Astrocyte of the spinal cord (primary cell): Measurements from ENCODE around the gene PCDHGA2.
"Not testable (repeated sequence)": the region's sequence is repeated elsewhere in the genome, so short reads cannot be mapped to it uniquely, and the experiment has no call there.

Source experiments
- DNase-seq: peaks from one replicate; pipeline ENCODE4 v3.0.0; 2011; ENCODE audit warnings: low read depth, low spot score
- H3K4me3 ChIP-seq: 2 replicates; pipeline ENCODE4 v1.5.1; 2011; ENCODE audit warnings: low read depth, mild to moderate bottlenecking, low read length, moderate library complexity
- in situ Hi-C: cut with HindIII; loops from 2 replicates; pipeline ENCODE4 v1.10.0; 2017; ENCODE audit warnings: low sequenced_read_pairs
- TF ChIP-seq, protein P1 (sequence below): IDR thresholded peaks from 2 replicates; pipeline ENCODE4 v1.5.1; 2012; ENCODE audit warnings: low read depth, mild to moderate bottlenecking, low read length, inconsistent platforms

The PCDHGA2 gene

DNA sequence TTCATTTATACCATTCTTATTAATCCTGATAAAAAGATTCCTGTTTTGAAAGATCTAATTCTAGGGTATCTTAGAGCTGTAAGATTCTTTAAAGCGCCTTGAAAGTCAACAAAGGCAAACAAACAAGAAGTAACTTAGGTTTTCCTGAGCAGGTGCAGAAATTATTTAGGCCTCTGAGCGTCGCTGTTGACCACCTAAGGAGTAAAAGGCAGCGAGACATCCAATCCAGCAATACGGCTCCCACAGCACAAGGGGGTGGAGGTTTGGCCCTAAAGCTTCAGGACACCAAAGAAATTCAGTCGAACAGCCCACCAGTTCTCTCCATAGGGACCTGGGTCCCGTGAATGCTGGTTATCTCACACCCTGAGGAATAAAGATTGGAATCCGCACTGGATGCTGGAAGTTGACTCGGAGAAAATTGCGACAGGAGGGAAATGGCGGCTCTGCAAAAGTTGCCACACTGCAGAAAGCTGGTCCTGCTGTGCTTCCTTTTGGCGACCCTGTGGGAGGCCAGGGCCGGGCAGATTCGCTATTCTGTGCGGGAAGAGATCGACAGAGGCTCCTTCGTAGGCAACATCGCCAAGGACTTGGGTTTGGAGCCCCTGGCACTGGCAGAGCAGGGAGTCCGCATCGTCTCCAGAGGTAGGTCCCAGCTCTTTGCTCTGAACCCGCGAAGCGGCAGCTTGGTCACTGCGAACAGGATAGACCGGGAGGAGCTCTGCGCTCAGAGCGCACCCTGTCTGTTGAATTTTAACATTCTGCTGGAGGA lies at the start of gene PCDHGA2:
Gene PCDHGA2, plus strand, starts transcription at position 223 of the 769 bp plus-strand sequence.
- TF ChIP-seq, protein P1, sequence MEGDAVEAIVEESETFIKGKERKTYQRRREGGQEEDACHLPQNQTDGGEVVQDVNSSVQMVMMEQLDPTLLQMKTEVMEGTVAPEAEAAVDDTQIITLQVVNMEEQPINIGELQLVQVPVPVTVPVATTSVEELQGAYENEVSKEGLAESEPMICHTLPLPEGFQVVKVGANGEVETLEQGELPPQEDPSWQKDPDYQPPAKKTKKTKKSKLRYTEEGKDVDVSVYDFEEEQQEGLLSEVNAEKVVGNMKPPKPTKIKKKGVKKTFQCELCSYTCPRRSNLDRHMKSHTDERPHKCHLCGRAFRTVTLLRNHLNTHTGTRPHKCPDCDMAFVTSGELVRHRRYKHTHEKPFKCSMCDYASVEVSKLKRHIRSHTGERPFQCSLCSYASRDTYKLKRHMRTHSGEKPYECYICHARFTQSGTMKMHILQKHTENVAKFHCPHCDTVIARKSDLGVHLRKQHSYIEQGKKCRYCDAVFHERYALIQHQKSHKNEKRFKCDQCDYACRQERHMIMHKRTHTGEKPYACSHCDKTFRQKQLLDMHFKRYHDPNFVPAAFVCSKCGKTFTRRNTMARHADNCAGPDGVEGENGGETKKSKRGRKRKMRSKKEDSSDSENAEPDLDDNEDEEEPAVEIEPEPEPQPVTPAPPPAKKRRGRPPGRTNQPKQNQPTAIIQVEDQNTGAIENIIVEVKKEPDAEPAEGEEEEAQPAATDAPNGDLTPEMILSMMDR: peak; percentile 56
- in situ Hi-C loops: no loop called here
- DNase-seq: peak; percentile 67
- H3K4me3 ChIP-seq: peak within 1 kb of the TSS; percentile 31

DNA sequence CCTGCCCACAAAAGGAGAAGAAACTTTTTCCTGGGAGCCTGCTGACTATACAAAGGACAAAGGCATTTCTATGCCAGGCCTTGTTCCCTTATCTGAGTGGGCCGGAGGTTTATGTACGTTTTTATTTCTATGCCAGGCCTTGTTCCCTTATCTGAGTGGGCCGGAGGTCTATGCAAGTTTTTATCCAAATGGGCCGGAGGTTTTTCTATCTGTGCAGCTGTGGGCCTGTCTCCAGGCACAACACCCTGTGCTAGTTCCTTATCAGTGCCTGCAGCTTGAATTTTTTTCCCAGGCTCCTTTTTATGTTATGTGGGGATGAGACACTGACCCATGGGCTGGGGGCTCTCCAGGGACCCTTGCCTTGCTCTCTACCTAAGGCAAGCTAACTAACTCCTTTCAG lies 40.2 kb upstream of the PCDHGA2 start:
- in situ Hi-C loops: no loop called here
- TF ChIP-seq, protein P1: no peak
- no peak for DNase-seq
- H3K4me3 ChIP-seq: no peak overlapping the region

DNA sequence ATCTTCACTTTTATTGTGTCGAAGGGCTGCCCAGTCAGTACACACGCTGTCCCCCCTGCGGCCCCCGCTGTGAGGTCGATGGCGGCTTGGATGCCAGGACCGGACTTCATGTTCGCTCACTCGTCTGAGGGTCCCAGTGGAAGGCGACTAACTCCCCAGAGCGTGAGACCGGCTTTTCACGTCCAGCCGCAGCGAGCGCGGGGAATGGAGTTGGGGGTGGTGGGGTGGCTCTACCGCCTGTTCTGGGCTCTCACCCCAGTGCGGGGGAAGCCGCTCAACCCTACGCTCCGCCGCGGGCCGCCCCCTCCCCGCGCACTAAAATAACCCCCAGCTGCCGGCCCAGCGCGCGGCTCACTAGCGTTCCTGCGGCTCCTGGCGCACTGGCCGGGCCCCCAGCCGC lies 34.8 kb upstream of the PCDHGA2 start, which contains the start of gene SLC25A2:
Gene SLC25A2, minus strand, starts transcription at position 294 of the 400 bp plus-strand sequence. Its CDS starts 184 bp downstream, at position 110.
- TF ChIP-seq, protein P1: no peak

DNA sequence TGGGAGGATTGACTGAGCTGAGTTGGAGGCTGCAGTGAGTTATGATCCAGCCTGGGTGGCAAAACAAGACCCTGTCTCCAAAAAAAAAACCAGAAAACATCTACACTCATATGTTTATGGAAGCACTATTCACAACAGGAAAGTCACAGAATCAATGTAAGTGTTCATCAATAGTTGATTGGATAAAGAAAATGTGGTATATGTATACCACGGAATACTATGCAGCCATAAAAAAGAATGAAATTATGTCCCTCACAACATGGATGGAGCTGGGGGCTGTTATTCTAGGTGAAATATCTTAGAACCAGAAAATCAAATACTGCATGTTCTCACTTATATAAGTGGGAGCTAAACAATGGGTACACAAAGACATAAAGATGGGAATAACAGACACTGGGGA lies 31.9 kb upstream of the PCDHGA2 start:
- H3K4me3 ChIP-seq: no peak overlapping the region
- in situ Hi-C loops: no loop called here
- DNase-seq: no peak
- TF ChIP-seq, protein P1: no peak

More for the DNA sequence above, 34.8 kb upstream of the PCDHGA2 start, which contains the start of gene SLC25A2:
- in situ Hi-C loops: no loop called here
- no peak for DNase-seq
- H3K4me3 ChIP-seq: no peak within 1 kb of the TSS

DNA sequence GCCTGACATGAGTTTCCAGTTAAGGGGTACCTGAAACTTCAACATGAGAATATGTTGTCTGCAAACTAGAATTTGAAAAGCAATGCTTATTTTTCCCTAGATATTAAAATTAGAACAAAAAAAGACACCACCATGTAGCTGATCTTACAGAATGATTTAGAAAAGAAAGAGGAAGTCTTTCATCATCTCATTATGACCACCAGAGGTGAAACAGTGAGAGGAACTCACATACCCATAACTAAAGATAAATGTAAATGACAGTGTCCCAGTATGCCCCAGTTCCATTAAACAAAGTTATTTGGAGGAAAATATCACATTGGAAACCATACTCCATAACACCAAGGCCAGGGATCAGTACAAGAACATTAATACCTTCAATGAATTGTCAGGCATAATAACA lies 24.8 kb upstream of the PCDHGA2 start:
- no peak for DNase-seq
- TF ChIP-seq, protein P1: no peak
- in situ Hi-C loops: no loop called here
- H3K4me3 ChIP-seq: no peak overlapping the region

DNA sequence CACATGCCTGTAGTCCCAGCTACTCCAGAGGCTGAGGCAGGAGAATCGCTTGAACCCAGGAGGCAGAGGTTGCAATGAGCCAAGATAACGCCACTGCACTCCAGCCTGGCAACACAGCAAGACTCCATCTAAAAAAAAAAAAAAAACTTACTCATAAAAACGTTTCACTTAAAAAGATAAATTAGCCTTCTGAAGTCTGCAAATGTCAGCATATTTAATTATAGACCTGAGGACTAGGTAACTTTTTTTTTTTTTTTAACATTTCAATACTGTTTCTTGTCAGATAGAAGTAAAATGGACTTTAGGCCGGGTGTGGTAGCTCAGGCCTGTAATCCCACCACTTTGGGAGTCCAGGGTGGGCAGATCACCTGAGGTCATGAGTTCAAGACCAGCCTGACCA lies 21.6 kb upstream of the PCDHGA2 start:
- H3K4me3 ChIP-seq, in situ Hi-C loops, DNase-seq: not testable (repeated sequence)

DNA sequence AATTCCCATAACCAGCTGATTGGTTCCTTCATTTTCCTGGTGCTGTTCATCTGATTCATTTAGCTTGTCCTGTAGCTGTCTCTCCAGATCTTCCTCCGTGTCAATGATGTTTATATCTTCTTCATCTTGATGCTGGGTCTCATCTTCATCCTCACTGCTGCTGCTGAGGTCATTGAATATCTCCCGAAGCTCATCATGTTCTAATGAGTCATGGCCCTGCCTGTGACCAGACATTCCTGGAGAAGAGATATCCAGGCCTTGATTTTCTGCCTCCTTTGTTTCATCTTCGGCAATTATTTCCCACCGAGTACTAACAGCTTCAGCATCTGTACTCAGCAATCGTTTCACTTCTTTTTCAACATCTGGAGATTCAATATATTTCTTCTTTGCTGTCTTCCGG lies 19.4 kb upstream of the PCDHGA2 start:
- no peak for DNase-seq
- no peak overlapping the region for H3K4me3 ChIP-seq
- TF ChIP-seq, protein P1: no peak
- in situ Hi-C loops: no loop called here
